Trophoblast cell (in vitro differentiated cells and primary cell): ENCODE data around the gene EPB41L4A.

Experiments
- DNase-seq, 2 donors: peaks; one replicate each; pipeline ENCODE4 v3.0.0-alpha.2; 2016
- H2AFZ ChIP-seq: 2 replicates; pipeline ENCODE4 v1.6.1; 2013; ENCODE audit warnings: low read length, moderate library complexity, mild to moderate bottlenecking; ENCODE audit not compliant: insufficient read depth, poor library complexity
- H2AK5ac ChIP-seq: 2 replicates; pipeline ENCODE4 v1.6.1; 2013; ENCODE audit warnings: mild to moderate bottlenecking, low read length
- H2BK120ac ChIP-seq: 2 replicates; pipeline ENCODE4 v1.6.1; 2013; ENCODE audit warnings: low read length, mild to moderate bottlenecking, moderate library complexity; ENCODE audit not compliant: insufficient read depth, poor library complexity
- H2BK12ac ChIP-seq: 2 replicates; pipeline ENCODE4 v1.6.1; 2013; ENCODE audit warnings: mild to moderate bottlenecking, low read length, moderate library complexity
- H2BK5ac ChIP-seq: 2 replicates; pipeline ENCODE4 v1.6.1; 2013; ENCODE audit warnings: low read length, low read depth, moderate library complexity, mild to moderate bottlenecking; ENCODE audit not compliant: poor library complexity
- H3K14ac ChIP-seq: 2 replicates; pipeline ENCODE4 v1.6.1; 2013; ENCODE audit warnings: mild to moderate bottlenecking, low read length
- H3K18ac ChIP-seq: 2 replicates; pipeline ENCODE4 v1.6.1; 2013; ENCODE audit warnings: mild to moderate bottlenecking, low read length
- H3K23ac ChIP-seq: 2 replicates; pipeline ENCODE4 v1.6.1; 2013; ENCODE audit warnings: low read length
- H3K27ac ChIP-seq: 2 replicates; pipeline ENCODE4 v1.5.1; 2013; ENCODE audit warnings: low read depth, mild to moderate bottlenecking, inconsistent platforms, low read length, moderate library complexity
- H3K27me3 ChIP-seq: 2 replicates; pipeline ENCODE4 v1.6.1; 2013; ENCODE audit warnings: inconsistent platforms, mild to moderate bottlenecking, low read length, moderate library complexity; ENCODE audit not compliant: insufficient read depth
- H3K36me3 ChIP-seq, 2 experiments: 1 replicate in 1 of 2; 2 replicates in 1 of 2; pipeline ENCODE4 v1.6.1; 2013; ENCODE audit warnings: low read length in 2 of 2, mild to moderate bottlenecking in 2 of 2, moderate library complexity in 1 of 2; ENCODE audit not compliant: insufficient read depth in 2 of 2, control insufficient read depth in 1 of 2
- H3K4ac ChIP-seq: 2 replicates; pipeline ENCODE4 v1.6.1; 2013; ENCODE audit warnings: low read depth, mild to moderate bottlenecking, low read length, moderate library complexity
- H3K4me1 ChIP-seq, 2 experiments: 1 replicate in 1 of 2; 2 replicates in 1 of 2; pipeline ENCODE4 v1.6.1; 2013; ENCODE audit warnings: low read length in 2 of 2, mild to moderate bottlenecking in 2 of 2, moderate library complexity in 1 of 2; ENCODE audit not compliant: insufficient read depth in 2 of 2, control insufficient read depth in 1 of 2
- H3K4me2 ChIP-seq: 2 replicates; pipeline ENCODE4 v1.6.1; 2013; ENCODE audit warnings: inconsistent platforms, mild to moderate bottlenecking, low read length, moderate library complexity
- H3K4me3 ChIP-seq: 2 replicates; pipeline ENCODE4 v1.5.1; 2013; ENCODE audit warnings: mild to moderate bottlenecking, low read depth, low read length, inconsistent platforms
- H3K79me1 ChIP-seq: one replicate; pipeline ENCODE4 v1.6.1; 2013; ENCODE audit warnings: low read length
- H3K79me2 ChIP-seq: 2 replicates; pipeline ENCODE4 v1.6.1; 2013; ENCODE audit warnings: low read length, mild to moderate bottlenecking; ENCODE audit not compliant: control insufficient read depth, insufficient read depth, poor library complexity
- H3K9ac ChIP-seq: 2 replicates; pipeline ENCODE4 v1.6.1; 2013; ENCODE audit warnings: mild to moderate bottlenecking, low read length
- H3K9me3 ChIP-seq: 2 replicates; pipeline ENCODE4 v1.6.1; 2013; ENCODE audit warnings: low read depth, mild to moderate bottlenecking, control low read depth, inconsistent platforms, low read length; ENCODE audit not compliant: insufficient read depth
- H4K12ac ChIP-seq: 2 replicates; pipeline ENCODE4 v1.6.1; 2013; ENCODE audit warnings: low read depth, mild to moderate bottlenecking, low read length, moderate library complexity
- H4K8ac ChIP-seq: 2 replicates; pipeline ENCODE4 v1.6.1; 2013; ENCODE audit warnings: low read depth, mild to moderate bottlenecking, low read length, moderate library complexity
- H4K91ac ChIP-seq: one replicate; pipeline ENCODE4 v1.6.1; 2013; ENCODE audit warnings: low read depth, mild to moderate bottlenecking, low read length, moderate library complexity
- WGBS: extraction: QIAGEN DNeasy Blood & Tissue Kit; methylation state at CpG from one replicate; pipeline ENCODE4 v1.1.7; 2013; ENCODE audit warnings: missing lambda C conversion rate; ENCODE audit not compliant: insufficient read length, insufficient coverage; ENCODE audit errors: extremely low coverage; 5-methylcytosine and 5-hydroxymethylcytosine counted together

The EPB41L4A gene

DNA sequence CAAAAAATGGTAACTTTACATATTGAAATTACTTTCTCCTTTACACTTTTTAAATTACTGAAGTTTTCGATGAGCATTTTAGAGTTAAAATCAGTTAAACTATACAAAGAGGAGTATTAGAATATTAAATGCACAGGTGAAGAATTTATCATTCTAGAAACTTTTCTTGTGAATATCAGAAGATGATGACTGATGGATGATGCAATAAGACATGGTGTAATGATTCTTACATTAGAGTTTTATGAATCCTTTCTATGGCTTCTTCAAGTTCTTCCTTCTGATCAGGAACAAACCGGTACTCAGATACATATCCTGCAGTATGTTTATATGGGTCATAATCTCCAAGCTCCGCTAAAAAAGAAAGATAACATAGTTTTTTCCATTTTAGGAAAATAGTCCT, 154.4 kb downstream of the EPB41L4A start:
- Histone ChIP-seq H3K4me3 (no peak overlapping the region), H3K4me1 (peaks cover 0 to under 1% of the 10 kb centered on the region in 2 experiments), H2BK5ac (no peak overlapping the region), H3K9me3 (no peaks in the 10 kb centered on the region), H4K8ac (no peak overlapping the region), H3K23ac (no peak overlapping the region), H3K4me2 (no peak overlapping the region), H2BK12ac (no peak overlapping the region), H3K79me1 (no peaks in the 10 kb centered on the region), H4K91ac (no peak overlapping the region), H3K36me3 (no peaks in the 10 kb centered on the region), H2BK120ac (no peak overlapping the region), H3K14ac (no peak overlapping the region), H4K12ac (no peak overlapping the region), H3K27me3 (no peaks in the 10 kb centered on the region), H2AK5ac (no peak overlapping the region), H3K9ac (no peak overlapping the region), H3K18ac (no peak overlapping the region), H3K27ac (no peak overlapping the region), H3K4ac (no peak overlapping the region), H3K79me2 (no peaks in the 10 kb centered on the region), H2AFZ (no peak overlapping the region)
- no peak for DNase-seq
- no CpG with 5 or more reads among the region's 3 CpGs for WGBS

DNA sequence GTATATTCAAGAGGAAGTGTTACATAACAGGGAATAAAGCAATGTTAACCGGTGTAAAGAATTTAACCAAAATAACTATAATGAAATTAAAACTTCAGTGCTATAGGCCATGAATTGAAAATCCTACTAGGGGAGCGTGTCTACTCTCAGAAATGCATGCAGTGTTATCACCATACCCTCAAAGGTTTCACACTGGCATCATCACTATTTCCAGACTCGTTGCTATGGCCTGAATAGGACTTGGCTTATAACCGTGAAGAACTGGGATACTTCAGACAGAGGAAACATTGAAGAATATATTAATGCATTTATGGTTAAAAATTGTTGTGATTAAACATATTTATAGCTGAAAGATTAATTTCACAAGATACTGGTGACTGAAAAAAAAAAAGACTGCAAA, 154.9 kb downstream of the EPB41L4A start:
- no peak overlapping the region for H2BK5ac ChIP-seq
- no peak overlapping the region for H3K4ac ChIP-seq
- H2BK12ac ChIP-seq: no peak overlapping the region
- H3K23ac ChIP-seq: no peak overlapping the region
- H3K27me3 ChIP-seq: no peaks in the 10 kb centered on the region
- H3K9ac ChIP-seq: no peak overlapping the region
- DNase-seq: no peak
- no CpG with 5 or more reads among the region's 4 CpGs for WGBS
- no peak overlapping the region for H4K12ac ChIP-seq
- H2BK120ac ChIP-seq: no peak overlapping the region
- H3K79me2 ChIP-seq: no peaks in the 10 kb centered on the region
- H2AFZ ChIP-seq: no peak overlapping the region
- no peak overlapping the region for H4K91ac ChIP-seq
- no peak overlapping the region for H3K14ac ChIP-seq
- H3K36me3 ChIP-seq: no peaks in the 10 kb centered on the region
- no peaks in the 10 kb centered on the region for H3K4me1 ChIP-seq
- H3K18ac ChIP-seq: no peak overlapping the region
- H3K4me3 ChIP-seq: no peak overlapping the region
- H3K9me3 ChIP-seq: no peaks in the 10 kb centered on the region
- no peak overlapping the region for H2AK5ac ChIP-seq
- H3K79me1 ChIP-seq: no peaks in the 10 kb centered on the region
- no peak overlapping the region for H3K27ac ChIP-seq
- H4K8ac ChIP-seq: no peak overlapping the region
- no peak overlapping the region for H3K4me2 ChIP-seq

DNA sequence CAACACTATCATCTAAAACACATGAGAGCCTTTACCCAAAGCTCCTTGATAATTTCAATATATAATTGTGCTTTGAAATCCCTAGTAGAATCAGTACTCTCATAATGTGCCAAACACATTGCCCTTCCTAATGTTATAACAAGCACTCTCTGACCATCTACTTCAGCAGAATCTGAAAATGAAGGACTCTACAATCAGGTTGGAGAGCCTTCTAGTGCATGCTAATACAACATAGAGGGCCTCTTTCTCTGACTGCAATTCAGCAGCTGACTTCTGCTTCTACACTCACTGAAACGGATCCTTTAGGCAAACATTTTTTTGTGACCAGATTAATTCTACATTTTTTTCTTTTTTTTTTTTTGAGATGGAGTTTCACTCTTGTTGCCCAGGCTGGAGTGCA, 155.6 kb downstream of the EPB41L4A start:
- no peak overlapping the region for H2AFZ ChIP-seq
- no peak overlapping the region for H2AK5ac ChIP-seq
- DNase-seq: no peak
- H3K27ac ChIP-seq: no peak overlapping the region
- no peak overlapping the region for H4K12ac ChIP-seq
- H3K79me1 ChIP-seq: no peaks in the 10 kb centered on the region
- no peak overlapping the region for H3K9ac ChIP-seq
- no peak overlapping the region for H3K4me2 ChIP-seq
- H3K9me3 ChIP-seq: no peaks in the 10 kb centered on the region
- H3K79me2 ChIP-seq: no peaks in the 10 kb centered on the region
- no peak overlapping the region for H2BK120ac ChIP-seq
- H2BK5ac ChIP-seq: no peak overlapping the region
- H3K27me3 ChIP-seq: no peaks in the 10 kb centered on the region
- H3K4ac ChIP-seq: no peak overlapping the region
- H4K91ac ChIP-seq: no peak overlapping the region
- no peaks in the 10 kb centered on the region for H3K36me3 ChIP-seq
- H2BK12ac ChIP-seq: no peak overlapping the region
- no CpG with 5 or more reads among the region's 1 CpG for WGBS
- H3K4me3 ChIP-seq: no peak overlapping the region
- H3K18ac ChIP-seq: no peak overlapping the region
- no peak overlapping the region for H4K8ac ChIP-seq
- no peak overlapping the region for H3K14ac ChIP-seq
- H3K4me1 ChIP-seq: no peaks in the 10 kb centered on the region
- no peak overlapping the region for H3K23ac ChIP-seq

DNA sequence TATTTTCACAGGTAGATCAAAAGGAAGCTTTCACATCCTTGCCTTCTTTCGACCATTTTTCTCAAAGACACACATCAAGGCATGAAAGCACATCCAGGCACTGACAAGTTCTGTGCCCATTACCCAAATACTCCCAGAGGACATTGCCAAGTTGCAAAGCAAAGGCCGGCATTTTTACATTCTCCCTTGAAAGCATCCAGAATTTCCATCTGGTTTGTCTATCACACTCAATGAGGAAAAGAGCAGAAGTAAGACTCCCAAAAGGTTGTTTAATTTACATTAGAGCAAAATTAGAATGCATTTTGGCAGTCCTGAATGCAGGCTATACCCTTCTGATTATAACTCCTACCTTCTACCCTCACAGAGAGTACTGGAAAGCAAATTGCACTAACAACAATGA, 160.5 kb downstream of the EPB41L4A start:
- no peak for DNase-seq
- Histone ChIP-seq H4K91ac (no peak overlapping the region), H3K27me3 (no peaks in the 10 kb centered on the region), H2AFZ (no peak overlapping the region), H3K4me1 (no peaks in the 10 kb centered on the region), H3K4ac (no peak overlapping the region), H3K14ac (no peak overlapping the region), H2BK120ac (no peak overlapping the region), H3K79me2 (no peaks in the 10 kb centered on the region), H3K9me3 (no peaks in the 10 kb centered on the region), H4K12ac (no peak overlapping the region), H3K79me1 (no peaks in the 10 kb centered on the region), H2BK5ac (no peak overlapping the region), H3K4me3 (no peak overlapping the region), H3K36me3 (no peaks in the 10 kb centered on the region), H3K9ac (no peak overlapping the region), H3K4me2 (no peak overlapping the region), H4K8ac (no peak overlapping the region), H2AK5ac (no peak overlapping the region), H3K18ac (no peak overlapping the region), H3K23ac (no peak overlapping the region), H2BK12ac (no peak overlapping the region), H3K27ac (no peak overlapping the region)
- WGBS: no CpG with 5 or more reads among the region's 2 CpGs

- no peak for DNase-seq
- Histone ChIP-seq H3K14ac (no peak overlapping the region), H4K12ac (no peak overlapping the region), H2BK120ac (no peak overlapping the region), H2AK5ac (no peak overlapping the region), H3K18ac (no peak overlapping the region), H3K23ac (no peak overlapping the region), H3K4me2 (no peak overlapping the region), H3K79me2 (no peaks in the 10 kb centered on the region), H2BK5ac (no peak overlapping the region), H4K8ac (no peak overlapping the region), H4K91ac (no peak overlapping the region), H3K9me3 (no peaks in the 10 kb centered on the region), H3K4ac (no peak overlapping the region), H3K79me1 (no peaks in the 10 kb centered on the region), H3K9ac (no peak overlapping the region), H2AFZ (no peak overlapping the region), H3K27me3 (no peaks in the 10 kb centered on the region), H3K4me3 (no peak overlapping the region), H3K36me3 (no peaks in the 10 kb centered on the region), H2BK12ac (no peak overlapping the region), H3K27ac (no peak overlapping the region), H3K4me1 (no peaks in the 10 kb centered on the region)
These were observed 161.1 kb downstream of the EPB41L4A start for GRCh38 chr5:112257976-112258375.
